Gastroesophageal sphincter (tissue), 4 donors: ENCODE results near the gene NEO1. TPM values are rescaled to one million over a fixed set of nuclear protein-coding genes. Genes with fewer than 3 reads are reported as not detected.

Experiments
- ATAC-seq: fragments of 150-250 bp; one replicate; pipeline ENCODE4 v1.9.1; 2016; ENCODE audit warnings: mild to moderate bottlenecking, moderate library complexity
- H3K27ac ChIP-seq, 4 donors: fragments of 200-600 bp; sonication (generic) in 3 of 4; 1 replicate in 3 of 4; 2 replicates in 1 of 4; pipeline ENCODE4 v1.5.1; 2016 to 2019
- H3K27me3 ChIP-seq: fragments of 200-600 bp; sonication (generic); one replicate; pipeline ENCODE4 v1.5.1; 2019
- H3K36me3 ChIP-seq, 2 donors: fragments of 200-600 bp; sonication (generic); one replicate each; pipeline ENCODE4 v1.5.1; 2019; ENCODE audit warnings: control low read depth in 1 of 2
- H3K4me1 ChIP-seq, 3 donors: fragments of 200-600 bp; sonication (generic); 1 replicate in 2 of 3; 2 replicates in 1 of 3; pipeline ENCODE4 v1.5.1; 2016 to 2019; ENCODE audit warnings: control low read depth in 2 of 3
- H3K4me3 ChIP-seq, 2 donors: fragments of 200-600 bp; sonication (generic); one replicate each; pipeline ENCODE4 v1.5.1; 2019; ENCODE audit warnings: mild to moderate bottlenecking in 1 of 2, moderate library complexity in 1 of 2
- H3K9me3 ChIP-seq, 3 donors: fragments of 200-600 bp; sonication (generic); one replicate each; pipeline ENCODE4 v1.5.1; 2017 to 2019; ENCODE audit warnings: control low read depth in 2 of 3
- CTCF ChIP-seq, 4 experiments: fragments of 200-600 bp in 2 of 4; fragments of 450-650 bp in 2 of 4; sonication (generic) in 1 of 4; IDR thresholded peaks; one replicate each; pipeline ENCODE4 v1.5.1; 2017 to 2019; ENCODE audit warnings: antibody characterized with exemption in 4 of 4, mild to moderate bottlenecking in 2 of 4, moderate library complexity in 2 of 4
- EP300 ChIP-seq: sonication (generic); formaldehyde crosslinking; IDR thresholded peaks from one replicate; pipeline ENCODE4 v1.6.1; 2017; ENCODE audit warnings: antibody characterized with exemption, mild to moderate bottlenecking
- POLR2A ChIP-seq, 2 donors: fragments of 450-650 bp; IDR thresholded peaks; one replicate each; pipeline ENCODE4 v1.6.1; 2017; ENCODE audit warnings: antibody characterized with exemption in 2 of 2, mild to moderate bottlenecking in 2 of 2, moderate library complexity in 1 of 2
- POLR2AphosphoS5 ChIP-seq: sonication (generic); formaldehyde crosslinking; IDR thresholded peaks from one replicate; pipeline ENCODE4 v1.6.1; 2017; ENCODE audit warnings: antibody characterized with exemption
- WGBS, 2 donors: methylation state at CpG; one replicate each; pipeline ENCODE4 v1.1.5; 2018; ENCODE audit warnings: low coverage in 1 of 2; 5-methylcytosine and 5-hydroxymethylcytosine counted together
- total RNA-seq, 4 donors: library from RNA; depleted of rRNA; stranded (reverse); fragments of >200 nt; gene quantifications; one replicate each; pipeline ENCODE4 v1.1.0, GENCODE V29; 2016

Gene NEO1
- total RNA-seq, 4 donors from 2014 or later = 28.3 to 61.7 (median 36.1) TPM

GRCh38 chr15:73130830-73131229 is 78.6 kb downstream of the NEO1 start:
- Histone ChIP-seq H3K27me3 (no peaks in the 10 kb centered on the region), H3K36me3 (peaks cover 0 to 14% of the 10 kb centered on the region in 2 donors), H3K27ac (no peak overlapping the region), H3K4me1 (peaks cover 0 to 4% (median 0%) of the 10 kb centered on the region in 3 donors), H3K4me3 (no peak overlapping the region), H3K9me3 (no peaks in the 10 kb centered on the region)
- no peak for ATAC-seq
- TF ChIP-seq POLR2AphosphoS5 = no peak
- no peak for TF ChIP-seq EP300
- no peak for TF ChIP-seq CTCF (IDR thresholded peaks at IDR 0.05)
- no peak for TF ChIP-seq POLR2A (IDR thresholded peaks at IDR 0.05)
- WGBS, 2 donors = no CpG with 5 or more reads among the region's 1 CpG

GRCh38 chr15:73134196-73134595 is 81.9 kb downstream of the NEO1 start:
- Histone ChIP-seq H3K4me3 (no peak overlapping the region), H3K4me1 (peaks cover 0 to 4% (median 0%) of the 10 kb centered on the region in 3 donors), H3K27me3 (no peaks in the 10 kb centered on the region), H3K36me3 (peaks cover 0 to 18% of the 10 kb centered on the region in 2 donors), H3K9me3 (no peaks in the 10 kb centered on the region), H3K27ac (no peak overlapping the region)
- TF ChIP-seq CTCF (IDR thresholded peaks at IDR 0.05) (no peak), POLR2A (IDR thresholded peaks at IDR 0.05) (no peak), EP300 (no peak), POLR2AphosphoS5 (no peak)
- 86 to 100% methylated on average over 1 of the region's 1 CpG for WGBS, 2 donors
- no peak for ATAC-seq

- H3K9me3 ChIP-seq = no peaks in the 10 kb centered on the region
- no peak for TF ChIP-seq POLR2A (IDR thresholded peaks at IDR 0.05)
- no peak for TF ChIP-seq CTCF (IDR thresholded peaks at IDR 0.05)
- TF ChIP-seq EP300 = no peak
- no peak for TF ChIP-seq POLR2AphosphoS5
- H3K27me3 ChIP-seq = no peaks in the 10 kb centered on the region
- 28 to 49% methylated on average over 3 to 5 of the region's 5 CpGs for WGBS, 2 donors
- no peaks in the 10 kb centered on the region for H3K4me1 ChIP-seq
- no peak overlapping the region for H3K4me3 ChIP-seq
- H3K27ac ChIP-seq = no peak overlapping the region
- H3K36me3 ChIP-seq = peaks cover 0 to 28% of the 10 kb centered on the region in 2 donors
- ATAC-seq = no peak
Measured at GRCh38 chr15:73139041-73139743, 86.9 kb downstream of the NEO1 start.

- Histone ChIP-seq H3K27me3 (no peaks in the 10 kb centered on the region), H3K27ac (no peak overlapping the region), H3K4me1 (no peaks in the 10 kb centered on the region), H3K36me3 (peaks cover 0 to 28% of the 10 kb centered on the region in 2 donors), H3K9me3 (no peaks in the 10 kb centered on the region), H3K4me3 (no peak overlapping the region)
- 68 to 72% methylated on average over 4 to 5 of the region's 5 CpGs for WGBS, 2 donors
- TF ChIP-seq POLR2AphosphoS5 (no peak), EP300 (no peak), POLR2A (IDR thresholded peaks at IDR 0.05) (no peak), CTCF (IDR thresholded peaks at IDR 0.05) (no peak)
- no peak for ATAC-seq
Measured at GRCh38 chr15:73139744-73140553, 87.7 kb downstream of the NEO1 start.
